ENCODE results near the gene C8A. TPM values are rescaled to one million over a fixed set of nuclear protein-coding genes. Genes with fewer than 3 reads are reported as not detected.

The C8A gene
- total and polyA plus RNA-seq, 2 of the 8 experiments (the other 6 are each of a cell fraction or from before 2014, with no cell fraction given): not detected

DNA sequence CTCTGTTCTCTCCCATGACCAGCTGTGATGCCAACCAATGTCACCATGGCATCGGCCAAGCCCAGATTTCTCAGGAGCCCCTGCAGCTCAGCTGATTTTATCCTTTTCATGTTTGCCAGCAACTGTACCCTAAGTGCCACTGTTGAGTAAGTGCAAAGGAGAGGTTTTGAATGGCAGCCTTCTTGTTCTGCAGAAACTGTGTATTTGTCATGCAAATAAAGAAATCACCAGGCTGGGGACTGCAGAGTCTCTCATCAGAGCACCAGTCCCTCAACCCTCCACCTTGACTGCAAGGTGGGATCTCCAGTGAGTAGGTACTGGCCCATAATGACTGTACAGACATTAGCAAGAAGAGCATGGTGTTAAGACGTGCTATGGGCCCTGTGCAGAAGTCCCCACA, 84.6 kb downstream of the C8A start:
- no peaks in the 10 kb centered on the region for H4K20me1 ChIP-seq (replicated peaks in 1 of 2; ENCODE audit: control insufficient read depth in 1 of 2, insufficient read depth in 2 of 2, low read length in 2 of 2)
- CTCF ChIA-PET (ENCODE audit: partially characterized antibody): no interaction called here
- no peaks in the 10 kb centered on the region for H3K36me3 ChIP-seq (ENCODE audit: control insufficient read depth in 2 of 4, insufficient read depth in 4 of 4, low read length in 3 of 4)
- H2BK12ac ChIP-seq (ENCODE audit: low read depth, low read length): no peak overlapping the region
- no peak overlapping the region for H4K91ac ChIP-seq (replicated peaks; ENCODE audit: insufficient read length, low read length)
- no peak overlapping the region for H4K5ac ChIP-seq (ENCODE audit: insufficient read length, low read depth, low read length)
- H3K9me3 ChIP-seq (ENCODE audit: insufficient read depth in 2 of 2, low read depth in 1 of 2, low read length in 1 of 2): no peaks in the 10 kb centered on the region
- H3K56ac ChIP-seq (replicated peaks; ENCODE audit: insufficient read length, low read depth, low read length): no peak overlapping the region
- DNase-seq (ENCODE audit: low read depth in 1 of 2, low spot score in 2 of 2): no peak
- H3K9ac ChIP-seq (replicated peaks in 1 of 4; ENCODE audit: extremely low read depth in 1 of 4, low read depth in 3 of 4, low read length in 3 of 4): no peak overlapping the region
- H3K14ac ChIP-seq (ENCODE audit: insufficient read length): no peak overlapping the region
- H3K79me2 ChIP-seq (ENCODE audit: control insufficient read depth in 1 of 2, insufficient read depth in 2 of 2, low read length in 2 of 2): no peaks in the 10 kb centered on the region
- H3K23me2 ChIP-seq (ENCODE audit: low read depth, low read length): no peaks in the 10 kb centered on the region; the same call in 1 of the 2 replicates
- POLR2A ChIA-PET (ENCODE audit: partially characterized antibody): interaction anchor here (0.7 kb wide), 1 partner anchor 9 kb away, joined by 3 read pairs; no protein-coding TSS in a partner anchor
- TF ChIP-seq EP300 (IDR thresholded peaks at IDR 0.05; ENCODE audit: borderline replicate concordance in 1 of 2, low read depth in 2 of 2, low read length in 2 of 2) (no peak), POU5F1 (IDR thresholded peaks at IDR 0.05; ENCODE audit: low read depth, low read length) (peak; percentile 60; the same call in 1 of the 2 replicates)
- H3K79me1 ChIP-seq (ENCODE audit: low read depth, low read length): no peaks in the 10 kb centered on the region
- H2AFZ ChIP-seq (ENCODE audit: low read length): no peak overlapping the region
- H3K4me3 ChIP-seq (ENCODE audit: extremely low read depth in 1 of 4, insufficient read depth in 2 of 4, low read depth in 3 of 4, low read length in 4 of 4): no peak overlapping the region
- H3K4me2 ChIP-seq (ENCODE audit: insufficient read depth in 1 of 2, low read depth in 2 of 2, low read length in 2 of 2): peak overlapping the region; percentile 7 to 25; a peak in 3 of 4 replicates
- no peak overlapping the region for H4K8ac ChIP-seq (ENCODE audit: extremely low read depth, insufficient read depth, low read length)
- H3K27me3 ChIP-seq (replicated peaks in 1 of 4; ENCODE audit: control insufficient read depth in 3 of 4, extremely low read depth in 1 of 4, insufficient read depth in 3 of 4, low read length in 3 of 4): no peaks in the 10 kb centered on the region; a peak in 1 of 7 replicates
- no peak overlapping the region for H3K18ac ChIP-seq (ENCODE audit: extremely low read depth, low read length)
- no peak overlapping the region for H2BK120ac ChIP-seq (replicated peaks; ENCODE audit: low read depth, low read length)
- H2AK5ac ChIP-seq (ENCODE audit: low read depth, low read length): no peak overlapping the region
- H3K4me1 ChIP-seq (replicated peaks in 1 of 4; ENCODE audit: control insufficient read depth in 3 of 4, insufficient read depth in 4 of 4, low read length in 3 of 4): peaks cover 0 to 9% (median 7%) of the 10 kb centered on the region in 4 experiments; a peak in 5 of 7 replicates
- WGBS, 2 experiments (ENCODE audit: extremely low coverage in 1 of 2, insufficient coverage in 1 of 2, insufficient read length in 1 of 2, insufficient replicate concordance in 2 of 2, low coverage in 1 of 2, low lambda C conversion rate in 2 of 2, missing lambda C conversion rate in 1 of 2): 77% methylated on average over 2 of the region's 2 CpGs; no CpG with 5 or more reads in 1 of the 2 experiments
- H2BK15ac ChIP-seq (ENCODE audit: low read length): no peak overlapping the region
- H2BK5ac ChIP-seq (ENCODE audit: low read depth, low read length): no peak overlapping the region
- no peak overlapping the region for H3K23ac ChIP-seq (ENCODE audit: insufficient read length)
- H2BK20ac ChIP-seq (ENCODE audit: low read length): no peak overlapping the region
- no peak overlapping the region for H3K27ac ChIP-seq (ENCODE audit: low read depth, low read length)
- no peak overlapping the region for H3K4ac ChIP-seq (replicated peaks; ENCODE audit: insufficient read length, low read depth, low read length)
- peak; percentile 32 for FAIRE-seq

Measured in H1 (cell line).